ENCODE data around the gene RREB1. TPM values are rescaled to one million over a fixed set of nuclear protein-coding genes. Genes with fewer than 3 reads are reported as not detected.

The RREB1 gene
- total RNA-seq, 5 donors from 2014 or later (not counting 1 experiment from before 2014, with no cell fraction given) = 38.1 to 50.1 (median 39.6) TPM

GRCh38 chr6:7235712-7236305, 128.0 kb downstream of the RREB1 start:
- DNase-seq = no peak
- H3K4me1 Mint-ChIP-seq = peaks cover 14 to 21% (median 16%) of the 10 kb centered on the region in 3 donors
- H3K9me3 ChIP-seq = no peaks in the 10 kb centered on the region
- H3K4me3 Mint-ChIP-seq = no peak overlapping the region
- H3K27ac ChIP-seq (ENCODE audit: low read length) = no peak overlapping the region
- peaks cover 0 to 8% of the 10 kb centered on the region in 2 experiments for H3K4me1 ChIP-seq (ENCODE audit: control insufficient read depth in 1 of 2, extremely low read depth in 1 of 2, insufficient read depth in 2 of 2, low read length in 2 of 2)
- H3K27me3 Mint-ChIP-seq = no peaks in the 10 kb centered on the region
- ChIA-PET POLR2A (no interaction called here), CTCF (interaction anchor here in 1 of 2 donors (0.7 kb wide), 1 partner anchor 39 kb away, joined by 3 read pairs; no protein-coding TSS in a partner anchor)
- peak overlapping the region; percentile 39 to 71 for H3K27ac Mint-ChIP-seq
- peaks cover 11 to 47% of the 10 kb centered on the region in 2 donors for H3K36me3 ChIP-seq (ENCODE audit: control insufficient read depth in 2 of 2, extremely low read depth in 1 of 2, insufficient read depth in 1 of 2, low read length in 1 of 2)
- 97% methylated on average over 5 of the region's 9 CpGs for WGBS (ENCODE audit: insufficient coverage)
- peaks cover 41% of the 10 kb centered on the region for H3K36me3 Mint-ChIP-seq
- no peaks in the 10 kb centered on the region for H3K9me3 Mint-ChIP-seq
- H3K27me3 ChIP-seq (replicated peaks in 1 of 2; ENCODE audit: control insufficient read depth in 2 of 2, extremely low read depth in 1 of 2, insufficient read depth in 2 of 2, low read length in 1 of 2) = no peaks in the 10 kb centered on the region
- no peak for ATAC-seq (replicated peaks in 1 of 4)
- no peak overlapping the region for H3K4me3 ChIP-seq (ENCODE audit: control insufficient read depth in 1 of 2, extremely low read depth in 1 of 2, low read length in 1 of 2)

DNA sequence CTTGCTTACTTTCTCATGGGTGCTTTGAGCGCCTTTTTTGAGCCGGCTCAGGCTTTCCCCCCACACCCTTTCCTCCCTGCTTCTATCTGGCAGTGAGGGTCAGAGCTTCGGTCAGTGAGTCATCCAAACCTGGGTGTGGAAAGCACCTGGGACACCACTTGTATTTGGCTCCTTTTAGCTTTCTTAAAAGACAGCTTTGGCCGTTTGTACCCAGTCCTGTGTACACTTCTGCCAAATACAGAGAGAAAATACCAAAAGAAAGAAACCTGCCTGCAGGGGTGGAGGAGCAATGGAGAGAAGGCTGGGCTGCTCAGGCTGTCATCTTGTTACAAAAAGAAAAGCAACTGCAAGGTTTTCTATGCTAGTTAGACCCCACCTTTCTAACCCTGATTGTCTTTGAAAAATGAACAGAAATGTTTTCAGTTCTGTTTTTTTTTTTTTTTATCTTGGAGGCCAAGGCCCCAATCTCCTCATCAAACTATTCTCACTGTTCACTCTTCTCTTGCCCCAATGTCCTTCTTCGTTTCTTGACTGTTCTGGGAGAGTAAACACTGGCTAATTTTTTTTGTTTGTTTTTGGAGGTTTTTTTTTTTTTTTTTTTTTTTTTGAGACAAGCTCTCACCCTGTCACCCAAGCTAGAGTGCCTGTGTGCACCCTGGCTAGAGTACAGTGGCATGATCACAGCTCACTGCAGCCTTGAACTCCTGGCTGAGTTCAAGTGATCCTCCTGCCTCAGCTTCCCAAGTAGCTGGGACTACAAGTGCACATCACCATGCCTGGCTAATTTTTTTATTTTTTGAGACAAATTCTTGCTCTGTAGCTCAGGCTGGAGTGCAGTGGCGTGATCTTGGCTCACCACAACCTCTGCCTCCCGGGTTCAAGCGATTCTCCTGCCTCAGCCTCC, 128.8 kb downstream of the RREB1 start:
- Mint-ChIP-seq H3K4me3 (no peak overlapping the region), H3K4me1 (peaks cover 14 to 27% (median 16%) of the 10 kb centered on the region in 3 donors), H3K27me3 (no peaks in the 10 kb centered on the region), H3K9me3 (no peaks in the 10 kb centered on the region), H3K36me3 (peaks cover 39% of the 10 kb centered on the region), H3K27ac (peak overlapping the region; percentile 39 to 71)
- H3K4me3 ChIP-seq (ENCODE audit: control insufficient read depth in 1 of 2, extremely low read depth in 1 of 2, low read length in 1 of 2) = no peak overlapping the region
- CTCF ChIA-PET = interaction anchor here (0.6 to 0.9 kb wide), 6 partner anchors 38 to 581 kb away, joined by 3 to 4 read pairs (median 3); no protein-coding TSS in a partner anchor
- no peak for ATAC-seq (replicated peaks in 1 of 4)
- POLR2A ChIA-PET = interaction anchor here (0.6 kb wide), 3 partner anchors 11 to 1890 kb away, joined by 3 to 5 read pairs (median 3); no protein-coding TSS in a partner anchor
- no peak overlapping the region for H3K27ac ChIP-seq (ENCODE audit: low read length)
- no peak for DNase-seq
- H3K27me3 ChIP-seq (replicated peaks in 1 of 2; ENCODE audit: control insufficient read depth in 2 of 2, extremely low read depth in 1 of 2, insufficient read depth in 2 of 2, low read length in 1 of 2) = no peaks in the 10 kb centered on the region
- H3K9me3 ChIP-seq = no peaks in the 10 kb centered on the region
- H3K36me3 ChIP-seq (ENCODE audit: control insufficient read depth in 2 of 2, extremely low read depth in 1 of 2, insufficient read depth in 1 of 2, low read length in 1 of 2) = peaks cover 4 to 41% of the 10 kb centered on the region in 2 donors
- peaks cover 0 to 6% of the 10 kb centered on the region in 2 experiments for H3K4me1 ChIP-seq (ENCODE audit: control insufficient read depth in 1 of 2, extremely low read depth in 1 of 2, insufficient read depth in 2 of 2, low read length in 2 of 2)
- WGBS (ENCODE audit: insufficient coverage) = 100% methylated on average over 1 of the region's 8 CpGs

DNA sequence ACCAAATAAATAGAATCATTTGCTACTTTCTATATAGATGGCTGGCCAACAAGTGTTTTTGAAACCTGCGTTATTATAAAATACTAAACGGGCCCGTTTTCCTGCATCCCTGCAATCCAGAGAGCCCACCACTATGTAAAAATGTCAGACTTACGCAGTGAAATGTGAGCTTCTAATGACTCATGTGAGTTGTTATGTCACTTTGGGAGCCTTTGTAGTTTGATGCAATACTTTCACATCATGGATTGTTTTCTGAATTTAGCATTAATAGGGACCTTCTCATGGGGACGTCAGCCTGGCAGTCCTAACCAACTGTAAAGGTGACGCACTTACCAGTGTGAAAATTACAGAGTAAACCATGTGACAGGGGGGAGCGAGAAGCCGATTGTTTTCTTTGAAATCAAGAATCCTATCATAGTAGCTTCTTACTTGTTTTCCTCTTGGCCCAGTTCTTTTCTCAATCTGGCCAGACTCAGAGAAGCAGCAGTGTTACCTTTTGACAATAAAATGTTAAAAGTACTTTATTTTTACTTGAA, 130.0 kb downstream of the RREB1 start:
- ATAC-seq (replicated peaks in 1 of 4) (no peak), DNase-seq (no peak)
- Histone ChIP-seq H3K4me3 (ENCODE audit: control insufficient read depth in 1 of 2, extremely low read depth in 1 of 2, low read length in 1 of 2) (no peak overlapping the region), H3K27me3 (replicated peaks in 1 of 2; ENCODE audit: control insufficient read depth in 2 of 2, extremely low read depth in 1 of 2, insufficient read depth in 2 of 2, low read length in 1 of 2) (no peaks in the 10 kb centered on the region), H3K27ac (ENCODE audit: low read length) (no peak overlapping the region), H3K9me3 (no peaks in the 10 kb centered on the region), H3K4me1 (ENCODE audit: control insufficient read depth in 1 of 2, extremely low read depth in 1 of 2, insufficient read depth in 2 of 2, low read length in 2 of 2) (no peaks in the 10 kb centered on the region), H3K36me3 (ENCODE audit: control insufficient read depth in 2 of 2, extremely low read depth in 1 of 2, insufficient read depth in 1 of 2, low read length in 1 of 2) (peaks cover 4 to 32% of the 10 kb centered on the region in 2 donors)
- H3K27me3 Mint-ChIP-seq = no peaks in the 10 kb centered on the region
- POLR2A ChIA-PET = no interaction called here
- H3K27ac Mint-ChIP-seq = no peak overlapping the region
- H3K36me3 Mint-ChIP-seq = peaks cover 32% of the 10 kb centered on the region
- no CpG with 5 or more reads among the region's 8 CpGs for WGBS (ENCODE audit: insufficient coverage)
- no peaks in the 10 kb centered on the region for H3K9me3 Mint-ChIP-seq
- peaks cover 13 to 21% (median 16%) of the 10 kb centered on the region in 3 donors for H3K4me1 Mint-ChIP-seq
- CTCF ChIA-PET = interaction anchor here (0.6 to 1.0 kb wide), 3 partner anchors 121 to 545 kb away, joined by 3 read pairs; no protein-coding TSS in a partner anchor
- H3K4me3 Mint-ChIP-seq = no peak overlapping the region

- Mint-ChIP-seq H3K4me1 (peaks cover 20 to 29% (median 23%) of the 10 kb centered on the region in 3 donors), H3K9me3 (no peaks in the 10 kb centered on the region), H3K27me3 (no peaks in the 10 kb centered on the region), H3K4me3 (no peak overlapping the region), H3K27ac (peak overlapping the region in 1 of 2 donors; percentile 8), H3K36me3 (peaks cover 31% of the 10 kb centered on the region)
- no peak for ATAC-seq (replicated peaks in 1 of 4)
- ChIA-PET POLR2A (no interaction called here), CTCF (interaction anchor here (0.6 to 1.6 kb wide), 3 partner anchors 480 to 546 kb away, joined by 3 to 6 read pairs (median 4); no protein-coding TSS in a partner anchor)
- H3K4me3 ChIP-seq (ENCODE audit: control insufficient read depth in 1 of 2, extremely low read depth in 1 of 2, low read length in 1 of 2) = no peak overlapping the region
- 96% methylated on average over 2 of the region's 5 CpGs for WGBS (ENCODE audit: insufficient coverage)
- no peak for DNase-seq
- H3K36me3 ChIP-seq (ENCODE audit: control insufficient read depth in 2 of 2, extremely low read depth in 1 of 2, insufficient read depth in 1 of 2, low read length in 1 of 2) = peaks cover 4 to 31% of the 10 kb centered on the region in 2 donors
- H3K27ac ChIP-seq (ENCODE audit: low read length) = no peak overlapping the region
- H3K9me3 ChIP-seq = no peaks in the 10 kb centered on the region
- peaks cover 4 to 5% of the 10 kb centered on the region in 2 experiments for H3K4me1 ChIP-seq (ENCODE audit: control insufficient read depth in 1 of 2, extremely low read depth in 1 of 2, insufficient read depth in 2 of 2, low read length in 2 of 2)
- H3K27me3 ChIP-seq (replicated peaks in 1 of 2; ENCODE audit: control insufficient read depth in 2 of 2, extremely low read depth in 1 of 2, insufficient read depth in 2 of 2, low read length in 1 of 2) = no peaks in the 10 kb centered on the region
These were observed 130.8 kb downstream of the RREB1 start for GRCh38 chr6:7238526-7238899.

DNA sequence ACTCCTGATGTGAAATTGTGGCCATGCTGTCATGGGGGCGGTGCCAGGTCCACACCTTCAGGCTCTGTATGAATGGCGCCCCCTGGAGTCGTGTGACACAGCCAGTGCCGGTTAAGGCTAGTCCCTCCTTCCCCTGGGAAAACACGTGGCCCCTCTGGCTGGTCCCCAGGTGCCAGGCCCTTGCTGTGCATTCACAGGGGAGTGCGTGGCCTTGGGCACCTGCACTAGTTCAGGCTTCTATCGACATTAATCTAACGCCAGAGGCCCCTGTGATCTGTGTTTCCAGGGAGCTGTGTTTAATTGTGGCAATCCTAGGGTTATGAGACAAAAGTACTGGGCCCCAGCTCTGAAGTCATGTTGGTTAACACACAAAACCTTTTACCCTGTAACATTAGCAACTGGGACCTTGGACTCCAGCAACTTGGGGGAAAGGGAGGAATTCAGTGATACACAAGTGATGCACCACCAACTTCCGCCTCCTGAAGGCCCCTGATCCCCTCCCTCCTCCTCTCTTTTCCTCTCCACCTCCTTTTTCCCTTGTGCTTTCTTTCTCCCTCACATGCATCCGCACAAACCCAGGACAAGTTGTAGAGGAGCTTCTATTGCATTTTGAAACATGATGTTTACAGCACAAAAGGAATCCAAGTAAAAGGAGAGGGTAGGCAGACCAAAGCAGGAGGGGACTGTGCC, 131.3 kb downstream of the RREB1 start:
- no peaks in the 10 kb centered on the region for H3K27me3 Mint-ChIP-seq
- ATAC-seq (replicated peaks in 1 of 4) = peak; percentile 49 to 77 (median 70)
- Histone ChIP-seq H3K4me3 (ENCODE audit: control insufficient read depth in 1 of 2, extremely low read depth in 1 of 2, low read length in 1 of 2) (no peak overlapping the region), H3K9me3 (no peaks in the 10 kb centered on the region), H3K36me3 (ENCODE audit: control insufficient read depth in 2 of 2, extremely low read depth in 1 of 2, insufficient read depth in 1 of 2, low read length in 1 of 2) (peaks cover 4 to 25% of the 10 kb centered on the region in 2 donors), H3K4me1 (ENCODE audit: control insufficient read depth in 1 of 2, extremely low read depth in 1 of 2, insufficient read depth in 2 of 2, low read length in 2 of 2) (peaks cover 4 to 5% of the 10 kb centered on the region in 2 experiments), H3K27ac (ENCODE audit: low read length) (no peak overlapping the region), H3K27me3 (replicated peaks in 1 of 2; ENCODE audit: control insufficient read depth in 2 of 2, extremely low read depth in 1 of 2, insufficient read depth in 2 of 2, low read length in 1 of 2) (no peaks in the 10 kb centered on the region)
- ChIA-PET POLR2A (no interaction called here), CTCF (interaction anchor here (0.6 to 1.6 kb wide), 3 partner anchors 480 to 544 kb away, joined by 3 to 6 read pairs (median 4); no protein-coding TSS in a partner anchor)
- WGBS (ENCODE audit: insufficient coverage) = 36% methylated on average over 8 of the region's 10 CpGs
- H3K4me1 Mint-ChIP-seq = peaks cover 20 to 29% (median 21%) of the 10 kb centered on the region in 3 donors
- H3K4me3 Mint-ChIP-seq = no peak overlapping the region
- DNase-seq = peak; percentile 35 to 78 (median 64)
- peaks cover 26% of the 10 kb centered on the region for H3K36me3 Mint-ChIP-seq
- peak overlapping the region in 1 of 2 donors; percentile 8 for H3K27ac Mint-ChIP-seq
- H3K9me3 Mint-ChIP-seq = no peaks in the 10 kb centered on the region

Data from T-cell (primary cell).